ENCODE results near the gene OR1N2.
"Not testable (repeated sequence)": the region's sequence is repeated elsewhere in the genome, so short reads cannot be mapped to it uniquely, and the experiment has no call there.

The OR1N2 gene

DNA sequence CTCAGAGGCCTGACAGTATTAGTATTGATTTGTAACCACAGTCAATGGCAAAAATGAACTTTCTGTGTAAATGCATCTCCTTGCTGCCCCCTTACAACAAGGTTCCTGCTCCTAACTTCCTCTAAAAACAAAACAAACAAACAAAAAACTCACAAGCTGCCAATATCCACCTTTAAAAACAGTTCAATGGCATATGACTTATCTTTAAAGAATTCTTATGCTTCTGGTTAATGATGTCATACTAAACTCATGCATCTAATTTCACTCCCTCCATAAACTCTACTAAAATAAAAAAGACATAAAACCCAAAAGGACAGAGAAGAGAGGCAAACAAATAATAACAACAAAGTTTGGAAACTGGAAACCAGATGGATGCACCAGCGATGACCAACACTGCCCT, 16.8 kb upstream of the OR1N2 start:
- no peaks in the 10 kb centered on the region for H3K36me3 ChIP-seq (ENCODE audit: insufficient read depth, low read length)
- no peak for DNase-seq (ENCODE audit: low read depth, low spot score)
- H3K9ac ChIP-seq (ENCODE audit: insufficient read length), result no peak overlapping the region
- no peak overlapping the region for H3K4me3 ChIP-seq
- H3K9me3 ChIP-seq (ENCODE audit: low read depth, low read length), result no peaks in the 10 kb centered on the region
- no peak for TF ChIP-seq FOXP2 (optimal IDR thresholded peaks at IDR 0.05; ENCODE audit: control extremely low read depth, extremely low read length, insufficient read depth)
- TF ChIP-seq EZH2 (IDR thresholded peaks at IDR 0.05), result no peak
- TF ChIP-seq POLR2AphosphoS5 (IDR thresholded peaks at IDR 0.05; ENCODE audit: borderline replicate concordance, low read depth, low read length), result no peak
- no peak overlapping the region for H3K27ac ChIP-seq

DNA sequence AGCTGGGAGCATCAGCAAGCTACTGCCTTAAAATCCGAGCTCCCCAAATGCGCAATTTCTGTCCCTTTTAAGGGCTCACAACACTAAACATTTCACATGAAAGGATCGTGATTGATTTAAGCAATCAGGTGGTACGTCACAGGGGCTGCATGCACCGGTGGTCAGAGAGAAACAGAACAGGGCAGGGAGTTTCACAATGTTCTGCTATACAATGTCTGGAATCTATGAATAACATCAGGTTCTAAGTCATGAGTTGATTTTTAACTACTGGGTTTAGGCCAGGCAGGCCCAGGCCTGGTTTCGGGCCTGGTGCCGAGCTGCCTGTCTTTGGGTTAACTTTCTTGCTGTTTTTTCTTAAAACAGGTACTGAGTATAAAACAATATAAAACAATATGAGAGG, 15.8 kb upstream of the OR1N2 start:
- not testable (repeated sequence) for H3K9me3 ChIP-seq (ENCODE audit: low read depth, low read length); H3K4me3 ChIP-seq; H3K27ac ChIP-seq; DNase-seq (ENCODE audit: low read depth, low spot score); H3K36me3 ChIP-seq (ENCODE audit: insufficient read depth, low read length); H3K9ac ChIP-seq (ENCODE audit: insufficient read length)

- Histone ChIP-seq H3K4me3 (no peak overlapping the region), H3K36me3 (ENCODE audit: insufficient read depth, low read length) (no peaks in the 10 kb centered on the region), H3K9ac (ENCODE audit: insufficient read length) (no peak overlapping the region), H3K9me3 (ENCODE audit: low read depth, low read length) (no peaks in the 10 kb centered on the region), H3K27ac (no peak overlapping the region)
- DNase-seq (ENCODE audit: low read depth, low spot score), result no peak
- TF ChIP-seq POLR2AphosphoS5 (IDR thresholded peaks at IDR 0.05; ENCODE audit: borderline replicate concordance, low read depth, low read length) (no peak), FOXP2 (optimal IDR thresholded peaks at IDR 0.05; ENCODE audit: control extremely low read depth, extremely low read length, insufficient read depth) (no peak), EZH2 (IDR thresholded peaks at IDR 0.05) (no peak)
Measured at GRCh38 chr9:122538757-122539156, 14.2 kb upstream of the OR1N2 start.

DNA sequence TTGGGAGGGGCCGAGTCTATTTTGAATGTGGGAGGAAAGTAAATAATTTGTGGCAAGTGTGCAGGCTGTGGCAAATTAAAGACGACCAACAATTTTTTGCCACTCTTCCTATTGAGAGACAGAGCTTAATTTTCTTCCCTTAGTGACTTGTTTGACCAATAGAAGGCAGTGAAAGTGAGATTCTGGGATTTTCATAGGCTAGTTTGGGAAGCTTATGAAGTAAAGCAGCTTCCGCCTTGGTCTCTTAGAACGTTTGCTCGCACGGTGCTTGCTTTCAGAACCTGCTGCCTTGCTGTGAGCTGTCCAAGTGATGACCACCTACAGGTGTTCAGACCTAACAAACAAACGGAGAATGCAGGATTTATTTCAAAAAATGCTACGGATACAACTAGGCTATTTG, 6.7 kb upstream of the OR1N2 start:
- H3K4me3 ChIP-seq, result no peak overlapping the region
- H3K27ac ChIP-seq, result no peak overlapping the region
- H3K9me3 ChIP-seq (ENCODE audit: low read depth, low read length), result no peaks in the 10 kb centered on the region
- no peak for TF ChIP-seq FOXP2 (optimal IDR thresholded peaks at IDR 0.05; ENCODE audit: control extremely low read depth, extremely low read length, insufficient read depth)
- TF ChIP-seq POLR2AphosphoS5 (IDR thresholded peaks at IDR 0.05; ENCODE audit: borderline replicate concordance, low read depth, low read length), result no peak
- TF ChIP-seq EZH2 (IDR thresholded peaks at IDR 0.05), result no peak
- no peak for DNase-seq (ENCODE audit: low read depth, low spot score)
- no peaks in the 10 kb centered on the region for H3K36me3 ChIP-seq (ENCODE audit: insufficient read depth, low read length)
- H3K9ac ChIP-seq (ENCODE audit: insufficient read length), result no peak overlapping the region

DNA sequence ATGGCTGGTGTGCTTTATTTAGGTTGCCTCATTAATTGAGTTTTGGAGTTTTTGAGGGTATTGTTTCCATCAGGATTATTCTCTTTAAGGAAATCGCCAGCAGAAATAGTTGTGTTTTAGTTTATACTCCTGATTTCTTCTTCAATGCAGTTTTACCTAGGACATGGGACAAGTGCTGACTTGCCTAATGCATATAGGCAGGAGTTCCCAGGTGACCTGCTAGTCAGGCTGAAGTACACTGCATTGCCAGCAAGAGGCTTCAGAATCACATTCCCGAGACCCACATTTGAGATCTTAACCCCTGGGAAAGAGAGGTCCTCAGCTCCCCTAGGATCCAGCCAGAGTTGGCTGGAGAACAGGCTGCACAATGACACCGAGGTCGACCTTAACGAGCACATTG, 1.5 kb upstream of the OR1N2 start:
- Histone ChIP-seq H3K4me3 (no peak overlapping the region), H3K27ac (no peak overlapping the region), H3K36me3 (ENCODE audit: insufficient read depth, low read length) (no peaks in the 10 kb centered on the region), H3K9me3 (ENCODE audit: low read depth, low read length) (no peaks in the 10 kb centered on the region), H3K9ac (ENCODE audit: insufficient read length) (no peak overlapping the region)
- no peak for DNase-seq (ENCODE audit: low read depth, low spot score)
- no peak for TF ChIP-seq FOXP2 (optimal IDR thresholded peaks at IDR 0.05; ENCODE audit: control extremely low read depth, extremely low read length, insufficient read depth)
- no peak for TF ChIP-seq EZH2 (IDR thresholded peaks at IDR 0.05)
- TF ChIP-seq POLR2AphosphoS5 (IDR thresholded peaks at IDR 0.05; ENCODE audit: borderline replicate concordance, low read depth, low read length), result no peak

DNA sequence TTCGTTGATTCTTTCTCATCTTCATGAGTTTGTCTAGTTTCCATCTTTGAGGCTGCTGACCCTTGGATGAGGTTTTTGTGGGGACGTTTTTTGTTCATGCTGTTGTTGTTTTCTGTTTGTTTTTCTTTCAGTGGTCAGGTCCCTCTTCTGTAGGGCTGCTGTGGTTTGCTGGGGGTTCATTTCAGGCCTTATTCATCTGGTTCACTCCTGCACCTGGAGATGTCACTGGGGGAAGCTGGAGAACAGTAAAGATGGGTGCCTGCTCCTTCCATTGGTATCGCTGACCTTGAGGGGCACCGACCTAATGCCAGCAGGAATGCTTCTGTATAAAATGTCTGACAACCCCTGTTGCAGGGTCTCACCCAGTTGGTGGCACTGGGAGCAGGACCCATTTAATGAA, 8.5 kb downstream of the OR1N2 start:
- no peak for DNase-seq (ENCODE audit: low read depth, low spot score)
- Histone ChIP-seq H3K4me3 (no peak overlapping the region), H3K9me3 (ENCODE audit: low read depth, low read length) (no peaks in the 10 kb centered on the region), H3K27ac (no peak overlapping the region), H3K36me3 (ENCODE audit: insufficient read depth, low read length) (no peaks in the 10 kb centered on the region), H3K9ac (ENCODE audit: insufficient read length) (no peak overlapping the region)
- TF ChIP-seq FOXP2 (optimal IDR thresholded peaks at IDR 0.05; ENCODE audit: control extremely low read depth, extremely low read length, insufficient read depth), result no peak

DNA sequence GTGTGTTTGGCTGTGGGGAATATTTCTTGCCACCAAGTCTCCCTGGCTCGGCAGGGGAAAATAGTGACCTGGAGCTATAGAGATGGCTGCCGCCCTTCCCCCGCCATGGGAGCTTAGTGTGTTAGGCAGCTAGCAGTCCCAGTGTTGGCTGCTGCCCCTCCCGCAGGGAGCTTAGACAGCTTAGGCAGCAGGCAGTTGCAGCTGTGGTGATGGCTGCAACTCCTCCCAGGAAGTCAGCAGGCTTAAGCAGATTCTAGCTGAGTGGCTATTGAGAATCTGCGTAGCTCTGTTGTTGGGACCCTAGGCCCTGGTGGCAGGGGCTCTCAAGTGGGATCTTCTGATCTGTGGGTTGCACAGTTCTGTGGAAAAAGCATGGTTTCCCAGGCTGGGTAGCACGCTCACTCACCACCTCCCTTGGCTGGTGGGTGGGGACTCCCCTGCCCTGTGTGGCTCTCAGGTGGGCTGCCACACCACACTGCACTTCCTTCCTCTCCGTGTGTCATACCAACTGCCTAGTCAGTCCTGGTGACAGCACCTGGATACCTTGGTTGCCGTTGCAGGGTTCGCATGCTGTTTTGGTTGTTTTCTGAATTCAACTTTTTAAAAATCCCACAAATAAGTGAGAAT, 9.3 kb downstream of the OR1N2 start:
- no peak for DNase-seq (ENCODE audit: low read depth, low spot score)
- no peaks in the 10 kb centered on the region for H3K36me3 ChIP-seq (ENCODE audit: insufficient read depth, low read length)
- no peaks in the 10 kb centered on the region for H3K9me3 ChIP-seq (ENCODE audit: low read depth, low read length)
- H3K4me3 ChIP-seq, result no peak overlapping the region
- no peak overlapping the region for H3K9ac ChIP-seq (ENCODE audit: insufficient read length)
- TF ChIP-seq FOXP2 (optimal IDR thresholded peaks at IDR 0.05; ENCODE audit: control extremely low read depth, extremely low read length, insufficient read depth), result no peak
- no peak overlapping the region for H3K27ac ChIP-seq

- TF ChIP-seq EZH2 (IDR thresholded peaks at IDR 0.05) (no peak), POLR2AphosphoS5 (IDR thresholded peaks at IDR 0.05; ENCODE audit: borderline replicate concordance, low read depth, low read length) (no peak), FOXP2 (optimal IDR thresholded peaks at IDR 0.05; ENCODE audit: control extremely low read depth, extremely low read length, insufficient read depth) (no peak)
- no peak overlapping the region for H3K27ac ChIP-seq
- no peak for DNase-seq (ENCODE audit: low read depth, low spot score)
- no peak overlapping the region for H3K9ac ChIP-seq (ENCODE audit: insufficient read length)
- H3K36me3 ChIP-seq (ENCODE audit: insufficient read depth, low read length), result no peaks in the 10 kb centered on the region
- no peak overlapping the region for H3K4me3 ChIP-seq
- no peaks in the 10 kb centered on the region for H3K9me3 ChIP-seq (ENCODE audit: low read depth, low read length)
Measured at GRCh38 chr9:122567901-122568300, 15.0 kb downstream of the OR1N2 start.

DNA sequence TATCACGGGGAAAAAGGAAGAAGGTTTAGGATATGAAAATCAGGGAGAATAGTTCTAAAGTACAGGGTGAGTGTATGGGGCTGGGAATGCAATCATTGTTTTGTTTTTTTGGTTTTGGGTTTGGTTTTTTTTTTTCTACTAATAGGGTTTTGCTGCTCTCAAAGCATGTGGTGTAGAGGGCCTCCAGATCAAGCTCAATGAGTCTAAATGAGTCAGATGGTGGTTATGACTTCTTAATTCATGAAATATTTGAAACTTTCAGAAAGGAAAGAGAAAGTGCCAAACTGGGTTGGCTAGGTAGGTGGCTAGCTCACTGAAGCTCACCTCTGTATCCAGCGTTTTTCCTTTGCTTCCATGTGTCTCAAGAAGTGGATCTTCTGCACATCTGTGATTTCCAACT, 19.5 kb downstream of the OR1N2 start:
- H3K9me3 ChIP-seq (ENCODE audit: low read depth, low read length), result no peaks in the 10 kb centered on the region
- H3K36me3 ChIP-seq (ENCODE audit: insufficient read depth, low read length), result no peaks in the 10 kb centered on the region
- no peak overlapping the region for H3K4me3 ChIP-seq
- H3K27ac ChIP-seq, result no peak overlapping the region
- DNase-seq (ENCODE audit: low read depth, low spot score), result no peak
- H3K9ac ChIP-seq (ENCODE audit: insufficient read length), result no peak overlapping the region
- TF ChIP-seq FOXP2 (optimal IDR thresholded peaks at IDR 0.05; ENCODE audit: control extremely low read depth, extremely low read length, insufficient read depth) (no peak), POLR2AphosphoS5 (IDR thresholded peaks at IDR 0.05; ENCODE audit: borderline replicate concordance, low read depth, low read length) (no peak), EZH2 (IDR thresholded peaks at IDR 0.05) (no peak)

Data from SK-N-MC (cell line).